Subcutaneous adipose tissue (tissue), 4 donors: Measurements from ENCODE around the gene UBA52. TPM values are rescaled to one million over a fixed set of nuclear protein-coding genes. Genes with fewer than 3 reads are reported as not detected.

Experiments
- CTCF ChIP-seq: fragments of 450-650 bp; IDR thresholded peaks from one replicate; pipeline ENCODE4 v1.5.1; 2016; ENCODE audit warnings: low read depth, mild to moderate bottlenecking, control low read depth, antibody characterized with exemption, moderate library complexity
- total RNA-seq, 4 donors: library from RNA; depleted of rRNA; stranded (reverse); fragments of >200 nt; gene quantifications; one replicate each; pipeline ENCODE4 v1.1.0, GENCODE V29; 2016

UBA52 gene
- total RNA-seq, 4 donors from 2014 or later = 498 to 791 (median 619) TPM

DNA sequence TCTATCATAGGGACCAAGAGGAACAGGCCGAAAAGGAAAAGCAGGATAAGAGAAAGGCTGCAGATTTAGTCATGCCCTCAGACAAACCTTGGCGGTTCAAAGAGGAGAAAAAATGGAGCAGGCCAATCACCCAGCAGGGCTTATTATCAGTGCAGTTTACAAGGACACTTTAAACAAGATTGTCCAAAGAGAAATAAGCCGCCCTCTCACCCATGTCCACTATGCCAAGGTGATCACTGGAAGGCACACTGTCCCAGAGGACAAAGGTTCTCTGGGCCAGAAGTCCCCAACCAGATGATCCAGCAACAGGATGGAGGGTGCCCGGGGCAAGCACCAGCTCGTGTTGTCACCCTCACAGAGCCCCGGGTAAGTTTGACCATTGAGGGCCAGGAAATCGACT lies 8.7 kb downstream of the UBA52 start:
- TF ChIP-seq CTCF = no peak

GRCh38 chr19:18586306-18586705 lies 14.6 kb downstream of the UBA52 start:
- TF ChIP-seq CTCF = no peak

DNA sequence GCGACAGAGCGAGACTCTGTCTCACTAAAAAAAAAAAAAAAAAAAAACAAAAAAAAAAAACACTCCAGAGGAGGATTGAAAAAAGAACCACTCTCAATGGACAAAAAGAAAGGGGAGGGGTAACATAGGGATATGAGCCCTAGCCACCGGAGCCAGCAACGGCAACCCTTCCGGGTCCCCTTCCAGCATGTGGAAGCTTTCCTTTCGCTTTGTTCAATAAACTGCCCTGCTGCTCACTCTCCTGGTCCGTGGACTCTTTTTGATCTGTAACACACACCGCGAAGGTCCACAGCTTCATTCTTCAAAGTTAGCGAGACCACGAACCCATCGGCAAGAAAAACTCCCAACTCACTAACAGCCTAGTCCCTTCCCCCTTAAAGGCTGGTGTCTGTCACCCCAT lies 15.9 kb downstream of the UBA52 start:
- no peak for TF ChIP-seq CTCF

GRCh38 chr19:18587962-18588610 lies 16.4 kb downstream of the UBA52 start:
- TF ChIP-seq CTCF = no peak

DNA sequence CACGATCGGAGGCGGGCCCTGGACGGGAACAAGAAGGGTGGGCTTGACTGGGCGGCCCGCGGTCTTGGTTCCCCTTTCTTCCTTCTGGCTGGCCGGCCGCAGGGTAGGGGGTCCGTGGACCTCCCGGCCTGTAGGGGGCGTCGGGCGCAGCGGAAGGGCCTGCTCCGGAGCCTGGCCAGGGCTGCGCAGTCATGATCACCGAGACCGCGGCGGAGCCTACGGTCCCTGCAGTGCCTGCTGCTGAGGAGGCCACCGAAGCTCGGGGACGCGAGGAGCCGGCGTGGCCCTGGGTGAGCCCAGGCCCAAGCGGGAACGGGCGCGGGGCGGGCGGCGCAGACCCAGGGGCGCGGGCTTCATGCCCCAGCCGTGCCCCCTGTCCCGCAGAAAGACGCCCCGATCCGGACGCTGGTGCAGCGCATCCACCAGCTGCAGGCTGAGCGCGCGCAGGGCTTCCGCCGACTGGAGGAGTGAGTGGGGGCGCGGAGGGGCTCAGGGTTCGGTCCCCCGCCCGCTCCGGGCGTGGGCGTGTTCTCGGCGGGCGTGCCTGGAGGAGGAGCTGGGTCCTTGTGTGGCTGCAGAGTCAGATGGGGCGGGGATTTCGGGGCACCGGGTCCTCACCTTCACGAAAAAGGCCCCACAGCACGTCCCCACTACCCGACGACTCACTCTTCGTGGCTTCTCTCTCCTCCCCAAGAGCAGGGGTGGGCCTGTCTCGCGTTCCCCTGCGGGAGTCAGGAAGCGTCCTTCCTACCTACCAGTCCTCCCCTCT lies 17.1 kb downstream of the UBA52 start, which contains the start of gene REX1BD:
Gene REX1BD, plus strand, starts transcription at position 188 of the 769 bp plus-strand sequence. Its CDS starts 4 bp downstream, at position 192.
- TF ChIP-seq CTCF = no peak

- no peak for TF ChIP-seq CTCF
These were observed 18.0 kb downstream of the UBA52 start for GRCh38 chr19:18589380-18590272.
